Muscle of arm (tissue), 12 donors: Measurements from ENCODE around the gene RPH3AL. TPM values are rescaled to one million over a fixed set of nuclear protein-coding genes. Genes with fewer than 3 reads are reported as not detected.

ENCODE experiments used
- DNase-seq: peaks from one replicate; pipeline ENCODE4 v3.0.0-alpha.2; 2013
- polyA plus RNA-seq, 12 donors: library from polyadenylated mRNA; unstranded; fragments of 120-200 nt; gene quantifications; one replicate each; pipeline ENCODE4 v1.2.1, GENCODE V29; 2013; ENCODE audit not compliant: insufficient read length in 12 of 12

Gene RPH3AL
- polyA plus RNA-seq, 12 donors, result 2.5 to 16.6 (median 4.4) TPM; not detected in 1

DNA sequence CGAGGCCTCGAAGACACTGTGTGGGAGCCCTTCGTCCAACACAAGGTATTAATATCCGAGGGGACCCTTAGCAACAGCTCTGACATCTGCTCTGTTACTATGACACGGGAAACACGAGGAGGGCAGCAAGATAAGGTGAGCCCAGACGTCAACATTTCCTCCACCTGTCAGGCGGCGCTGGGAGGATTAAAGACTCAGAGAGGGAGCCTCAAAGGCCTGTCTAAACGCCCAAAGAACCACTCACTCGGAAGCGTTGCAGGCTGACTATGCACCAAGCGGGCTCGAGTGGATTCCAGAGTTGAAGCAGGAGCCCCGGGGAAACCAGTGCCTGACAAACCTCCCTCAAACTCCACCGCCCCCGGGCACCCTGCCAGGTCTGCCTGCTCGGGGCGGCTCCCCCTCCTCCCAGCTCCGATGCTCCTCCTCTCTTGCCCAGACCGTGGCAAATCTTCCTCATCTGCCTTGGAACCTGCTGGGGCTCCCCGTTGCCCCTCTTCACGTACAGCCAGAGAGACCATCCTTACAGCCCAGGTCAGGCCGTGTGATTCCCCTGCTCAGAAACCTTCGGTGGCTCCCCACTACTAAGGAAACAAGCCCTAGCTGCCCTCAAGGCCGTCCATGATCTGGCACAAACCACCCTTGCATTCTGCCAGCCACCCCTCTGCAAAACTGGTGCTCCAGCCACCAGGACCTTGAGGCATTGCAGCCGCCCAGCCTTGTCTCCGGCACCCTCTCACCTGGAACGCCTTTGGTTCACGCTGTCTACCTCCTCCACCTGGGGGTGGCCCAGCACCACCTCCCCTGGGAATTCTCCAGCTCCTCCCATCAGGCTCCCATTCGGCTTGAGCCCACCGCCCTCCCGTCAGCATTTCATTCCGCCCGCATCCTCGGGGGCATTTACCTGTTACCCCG, 16.2 kb downstream of the RPH3AL start:
- DNase-seq, result no peak

DNA sequence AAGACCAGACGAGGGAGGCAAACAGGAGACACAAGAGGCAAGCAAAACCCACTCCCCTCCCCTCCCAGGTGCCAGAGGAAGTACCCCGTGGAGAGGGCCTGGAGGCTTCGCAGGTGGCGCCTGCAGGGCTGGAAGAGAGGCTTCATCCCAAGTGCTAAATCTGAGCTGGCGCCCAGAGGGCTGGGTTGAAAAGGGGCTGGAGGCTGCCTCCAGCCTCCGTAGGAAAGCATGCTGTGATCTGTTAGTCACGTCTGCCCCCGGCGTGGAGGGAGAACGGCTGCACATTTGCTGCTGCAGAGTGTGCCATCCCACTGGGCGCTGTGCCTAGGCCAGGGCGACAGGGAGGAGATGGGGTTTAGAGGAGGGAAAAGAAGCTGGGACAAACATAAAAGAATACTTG, 16.9 kb downstream of the RPH3AL start:
- DNase-seq, result no peak

DNA sequence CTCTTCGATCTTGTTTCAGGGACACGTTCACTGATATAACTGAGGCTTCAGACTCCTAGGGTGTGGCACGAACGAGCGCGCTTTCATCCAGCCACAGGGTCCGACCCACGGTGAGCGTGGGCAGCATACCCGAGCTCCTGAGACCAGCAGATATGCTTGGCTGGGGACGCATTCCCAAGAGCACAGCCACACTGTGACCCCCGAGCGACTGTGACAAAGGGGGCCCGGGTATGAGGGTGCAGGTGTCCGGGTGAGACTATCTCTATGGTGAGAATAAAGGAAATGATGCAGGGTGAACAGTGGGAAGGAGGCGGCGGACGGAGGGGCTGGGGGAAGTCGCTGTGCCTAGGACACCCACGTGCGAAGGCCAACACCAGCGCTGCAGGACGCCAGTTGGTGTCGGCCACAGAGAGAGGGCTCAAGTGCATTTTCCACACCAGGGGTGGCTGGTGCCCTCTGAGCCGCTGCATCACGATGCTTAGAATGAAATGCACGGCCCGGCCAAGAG, 17.6 kb downstream of the RPH3AL start:
- no peak for DNase-seq

GRCh38 chr17:333626-334396, 18.8 kb downstream of the RPH3AL start:
- no peak for DNase-seq

DNA sequence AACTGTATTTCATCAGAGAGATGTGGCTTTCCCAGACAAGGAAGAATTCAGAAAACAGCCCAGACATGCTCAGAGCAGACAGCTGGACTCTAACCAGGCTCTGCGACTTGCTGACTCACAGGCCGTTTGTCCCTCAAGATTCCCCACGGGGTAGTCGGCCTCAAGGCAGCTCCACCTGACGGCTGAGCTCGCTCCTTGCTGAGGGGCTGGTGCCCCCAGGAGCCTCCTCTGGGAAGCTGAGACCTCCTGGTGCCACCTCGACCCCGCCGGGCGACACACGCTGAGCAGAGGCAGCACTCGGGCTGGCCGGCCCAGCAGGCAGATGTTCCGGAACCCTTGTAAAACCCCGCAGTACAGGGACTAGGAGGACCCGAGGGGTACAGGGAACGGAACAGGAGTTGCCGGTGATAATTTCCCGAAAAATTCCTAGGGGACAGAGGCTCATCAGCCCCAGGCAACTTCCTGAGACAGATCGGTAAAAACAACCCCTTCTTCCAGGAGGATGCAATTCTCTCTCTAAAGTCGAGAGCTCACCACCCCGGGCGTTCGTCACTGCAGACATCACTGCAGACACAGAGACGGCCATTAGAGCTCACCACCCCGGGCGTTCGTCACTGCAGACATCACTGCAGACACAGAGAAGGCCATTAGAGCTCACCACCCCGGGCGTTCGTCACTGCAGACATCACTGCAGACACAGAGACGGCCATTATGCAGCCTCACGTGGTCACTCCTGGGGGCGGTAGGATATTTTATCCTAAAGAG, 19.9 kb downstream of the RPH3AL start:
- DNase-seq, result no peak

- no peak for DNase-seq
Observed at GRCh38 chr17:332023-332422, 20.6 kb downstream of the RPH3AL start.

DNA sequence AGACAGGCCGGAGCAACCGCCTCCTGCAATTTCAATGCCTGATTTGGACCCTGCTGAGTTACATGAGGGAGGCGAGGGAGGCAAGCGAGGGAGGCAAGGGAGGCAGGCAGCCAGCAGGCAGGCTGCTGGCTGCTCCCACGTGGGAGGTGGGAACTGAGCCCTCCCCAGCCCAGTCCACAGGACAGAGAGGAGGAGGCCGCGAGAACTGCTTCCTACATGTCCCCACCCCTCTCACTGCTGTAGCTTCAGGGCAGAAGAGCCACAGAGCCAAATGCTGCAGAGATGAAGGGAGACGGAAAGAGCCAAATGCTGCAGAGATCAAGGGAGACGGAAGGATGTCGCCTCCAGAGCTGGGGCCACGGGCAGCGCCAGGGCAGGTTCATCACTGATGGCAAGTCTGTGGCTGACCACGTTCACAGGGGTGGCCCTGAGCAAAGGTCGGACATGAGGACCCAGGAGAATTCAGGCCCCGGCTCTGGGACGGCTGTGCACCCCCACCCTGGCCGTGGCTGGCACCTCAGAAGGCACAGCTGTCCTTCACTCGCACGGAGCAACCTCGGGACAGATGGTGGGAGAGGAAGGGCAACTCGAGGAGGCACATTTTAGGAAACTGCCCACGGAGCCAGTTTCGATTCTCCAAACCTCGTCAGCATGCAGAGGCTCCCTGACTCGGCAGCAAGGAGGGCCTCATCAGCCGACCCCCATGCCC, 21.5 kb downstream of the RPH3AL start:
- no peak for DNase-seq

DNA sequence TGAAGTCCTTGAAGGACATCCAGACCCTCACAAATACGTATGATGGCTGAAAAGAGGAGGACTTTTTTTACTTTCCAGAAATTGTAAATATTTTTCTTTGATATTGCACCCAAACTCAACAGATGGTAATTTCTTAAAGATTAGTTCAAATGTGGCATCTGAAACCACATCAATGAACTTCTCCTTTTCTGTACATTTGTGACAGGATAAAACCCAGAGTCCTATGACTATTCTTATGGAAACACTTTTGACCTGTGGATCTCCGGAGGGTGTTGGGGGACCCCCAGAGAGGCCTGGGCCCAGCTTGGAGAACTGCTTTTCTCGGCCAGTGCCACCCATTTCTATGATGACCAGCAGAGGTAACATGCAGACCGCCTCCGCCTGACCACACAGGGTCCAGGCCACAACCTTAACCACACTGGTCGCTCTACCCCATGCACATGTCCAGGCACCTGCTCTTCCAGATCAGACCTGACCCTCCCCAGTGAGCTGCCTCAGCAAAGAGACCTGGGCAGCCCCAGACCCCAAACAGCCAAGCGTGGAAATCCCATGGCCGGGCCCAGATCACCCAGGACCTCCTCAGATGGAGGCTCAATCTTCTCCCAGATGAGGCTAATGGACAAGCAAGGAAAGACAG, 22.7 kb downstream of the RPH3AL start:
- DNase-seq, result no peak

DNA sequence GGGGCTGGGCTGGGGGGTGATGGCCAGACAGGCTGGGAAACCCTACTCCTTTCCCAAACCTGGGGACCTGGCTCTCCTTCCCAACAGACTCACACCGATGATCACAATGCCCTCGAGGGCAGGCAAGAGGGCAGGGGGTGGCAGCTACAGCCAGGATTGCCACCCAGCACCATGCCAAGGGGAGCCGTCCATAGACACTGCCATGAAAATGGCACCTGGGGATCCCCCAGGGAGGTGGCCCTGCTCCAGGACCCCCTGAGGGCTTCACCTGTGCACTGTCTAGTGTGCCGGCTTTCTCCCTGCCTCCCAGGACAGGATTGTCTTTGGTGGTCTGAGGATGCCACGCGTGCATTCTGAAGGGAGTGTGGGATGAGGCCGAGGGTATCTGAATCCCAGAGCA, 24.6 kb downstream of the RPH3AL start:
- no peak for DNase-seq

DNA sequence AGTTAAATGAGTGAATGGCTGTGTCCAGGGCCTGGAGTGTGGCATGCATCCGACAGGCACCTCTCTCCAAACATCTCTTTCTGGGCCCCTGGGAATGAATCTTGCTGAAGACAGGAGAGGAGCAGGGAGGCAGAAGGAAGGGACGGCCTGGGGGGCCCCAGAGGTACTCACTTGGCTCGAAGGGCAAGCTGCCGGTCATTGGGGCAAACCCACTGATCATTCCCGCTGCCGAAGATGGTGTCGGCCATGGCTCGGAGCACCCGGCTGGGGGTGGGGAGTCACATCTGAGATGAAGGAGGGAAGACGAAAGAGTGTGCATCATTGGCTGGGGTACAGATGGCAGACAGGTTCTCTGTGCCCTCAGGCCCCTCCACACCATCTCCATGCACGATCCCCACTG, 25.3 kb downstream of the RPH3AL start:
- no peak for DNase-seq

- no peak for DNase-seq
Observed at GRCh38 chr17:326010-326621, 26.5 kb downstream of the RPH3AL start.

GRCh38 chr17:325270-326009, 27.2 kb downstream of the RPH3AL start:
- DNase-seq, result no peak

GRCh38 chr17:323721-324571, 28.7 kb downstream of the RPH3AL start:
- no peak for DNase-seq

- no peak for DNase-seq
Observed at GRCh38 chr17:323181-323580, 29.4 kb downstream of the RPH3AL start.

DNA sequence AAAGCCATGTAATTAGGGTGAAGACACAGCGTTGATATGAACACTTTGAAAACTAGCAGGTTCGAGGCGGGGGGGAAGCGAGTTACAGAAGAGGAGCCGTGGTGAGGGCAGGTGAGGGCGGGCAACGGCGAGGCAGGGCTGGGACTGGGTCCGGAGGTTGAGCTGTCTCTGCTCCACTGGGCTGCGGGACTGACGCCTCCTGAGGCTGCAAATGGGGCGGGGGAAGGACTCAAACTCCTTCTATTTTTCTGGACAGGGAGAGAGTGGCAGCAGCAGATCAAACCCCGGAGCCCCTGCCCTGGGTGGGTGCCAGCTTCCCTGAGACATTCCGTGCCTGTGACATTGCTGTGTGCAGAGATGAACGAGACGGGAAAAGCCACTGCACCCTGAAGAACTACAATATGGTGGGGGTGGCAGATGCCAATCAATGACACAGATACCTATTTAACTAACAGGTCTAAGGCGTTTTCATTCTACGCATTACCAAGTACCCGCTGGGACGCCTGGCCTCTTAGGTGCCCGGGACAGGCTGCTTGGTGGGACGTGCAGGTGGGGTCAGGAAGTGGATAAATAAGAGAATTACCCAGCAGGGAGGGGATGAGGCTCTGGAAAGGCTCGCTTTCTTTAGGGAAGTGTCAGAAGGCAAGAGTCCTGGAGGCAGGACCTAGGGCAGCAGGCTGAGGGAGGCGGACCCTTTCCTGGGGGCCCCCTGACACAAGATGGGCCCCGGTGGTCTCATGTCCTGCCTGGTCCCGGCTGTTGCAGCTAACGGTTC, 30.4 kb downstream of the RPH3AL start:
- DNase-seq, result no peak

DNA sequence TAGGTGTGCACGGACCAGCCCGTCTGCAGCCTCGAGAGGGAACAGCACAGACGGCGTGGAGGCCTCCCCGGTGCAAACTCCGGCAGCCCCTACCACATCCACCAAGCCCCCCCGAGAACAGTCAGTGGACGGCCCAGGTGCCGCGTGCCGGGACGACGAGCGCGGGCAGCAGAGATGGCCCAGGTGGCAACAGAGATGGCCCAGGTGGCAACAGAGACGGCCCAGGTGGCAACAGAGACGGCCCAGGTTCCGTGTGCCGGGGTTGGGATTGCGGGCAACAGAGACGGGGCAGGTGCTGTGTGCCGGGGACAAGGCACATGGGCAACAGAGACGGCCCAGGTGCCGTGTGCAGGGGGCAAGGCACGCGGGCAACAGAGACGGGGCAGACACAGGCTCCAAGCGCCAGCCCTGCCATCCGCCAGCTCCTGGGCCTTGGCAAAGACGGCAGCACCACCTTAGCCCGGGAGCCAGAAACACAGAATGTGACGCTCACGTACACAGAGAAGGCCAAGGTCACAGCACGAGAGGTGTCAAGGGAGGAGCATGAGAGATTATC, 31.1 kb downstream of the RPH3AL start:
- no peak for DNase-seq

DNA sequence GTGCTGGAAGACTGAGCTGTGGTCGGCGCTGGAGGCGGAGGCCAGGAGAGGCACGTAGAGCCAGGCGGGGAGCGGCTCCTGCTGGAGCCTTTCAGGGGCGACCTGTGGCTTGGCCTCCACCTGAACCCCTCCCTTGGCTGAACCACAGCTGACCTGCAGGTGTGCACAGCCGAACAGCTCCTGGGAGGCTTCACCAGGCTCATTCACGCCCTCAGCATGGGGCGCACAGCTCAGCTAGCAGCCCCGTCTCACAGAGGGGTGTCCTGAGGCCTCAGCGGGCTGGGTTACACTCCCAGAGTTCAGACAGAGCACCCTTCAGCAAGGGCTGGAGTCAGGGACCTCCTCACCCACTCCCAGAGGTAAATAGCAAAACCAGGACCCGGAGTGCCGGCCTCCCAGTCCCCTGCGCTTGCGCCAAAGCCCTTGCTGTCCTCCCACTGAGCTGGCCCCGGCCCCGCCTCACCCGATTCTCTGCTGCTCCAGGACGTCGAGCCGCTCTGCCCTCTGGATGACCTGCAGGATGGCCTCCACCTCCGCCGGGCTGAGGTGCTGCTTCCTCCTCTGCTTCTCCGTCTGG, 31.7 kb downstream of the RPH3AL start:
- DNase-seq, result no peak
